Fibroblast of skin of abdomen (primary cell): ENCODE data around the gene PRR14.

Experiments used
- DNase-seq: peaks from one replicate; pipeline ENCODE4 v3.0.0-alpha.2; 2013

PRR14 gene

GRCh38 chr16:30660424-30661261 is 9.9 kb downstream of the PRR14 start:
- peak; percentile 30 for DNase-seq

GRCh38 chr16:30662449-30662848 is 11.7 kb downstream of the PRR14 start:
- no peak for DNase-seq

- DNase-seq = no peak
These were observed 12.3 kb downstream of the PRR14 start for GRCh38 chr16:30663038-30663437.

GRCh38 chr16:30663820-30664219 is 13.1 kb downstream of the PRR14 start:
- DNase-seq = no peak

GRCh38 chr16:30664616-30665109 is 13.9 kb downstream of the PRR14 start:
- no peak for DNase-seq

GRCh38 chr16:30665155-30665829 is 14.5 kb downstream of the PRR14 start:
- no peak for DNase-seq

- DNase-seq = no peak
These were observed 15.1 kb downstream of the PRR14 start for GRCh38 chr16:30665830-30666190.

GRCh38 chr16:30666681-30667080 is 15.9 kb downstream of the PRR14 start:
- no peak for DNase-seq

GRCh38 chr16:30667361-30667905 is 16.7 kb downstream of the PRR14 start:
- no peak for DNase-seq

- DNase-seq = no peak
These were observed 17.6 kb downstream of the PRR14 start for GRCh38 chr16:30668393-30668792.

- no peak for DNase-seq
These were observed 18.5 kb downstream of the PRR14 start for GRCh38 chr16:30669026-30669902.

GRCh38 chr16:30669903-30670824 is 19.4 kb downstream of the PRR14 start:
- DNase-seq = no peak

GRCh38 chr16:30675143-30675542 is 24.4 kb downstream of the PRR14 start:
- no peak for DNase-seq

- DNase-seq = no peak
These were observed 27.3 kb downstream of the PRR14 start for GRCh38 chr16:30677931-30678585.

GRCh38 chr16:30678586-30678970 is 27.8 kb downstream of the PRR14 start:
- no peak for DNase-seq

- no peak for DNase-seq
These were observed 29.6 kb downstream of the PRR14 start for GRCh38 chr16:30680326-30680725.

- no peak for DNase-seq
These were observed 37.9 kb downstream of the PRR14 start for GRCh38 chr16:30688701-30689100.

- no peak for DNase-seq
These were observed 41.1 kb downstream of the PRR14 start for GRCh38 chr16:30691907-30692306.

GRCh38 chr16:30692396-30693064 is 41.8 kb downstream of the PRR14 start:
- no peak for DNase-seq

GRCh38 chr16:30694926-30695693 is 44.4 kb downstream of the PRR14 start:
- no peak for DNase-seq
